ENCODE results near the gene DLGAP1. TPM values are rescaled to one million over a fixed set of nuclear protein-coding genes. Genes with fewer than 3 reads are reported as not detected.

DLGAP1 gene
- total RNA-seq, 4 donors from 2014 or later, result 0.22 to 1.5 (median 0.56) TPM

GRCh38 chr18:3648641-3649040 is 806.5 kb downstream of the DLGAP1 start:
- ATAC-seq, result no peak
- H3K27me3 ChIP-seq, result no peaks in the 10 kb centered on the region
- no peak overlapping the region for H3K27ac ChIP-seq
- TF ChIP-seq EP300 (IDR thresholded peaks at IDR 0.05) (no peak), POLR2A (IDR thresholded peaks at IDR 0.05) (no peak), CTCF (IDR thresholded peaks at IDR 0.05) (no peak), POLR2AphosphoS5 (IDR thresholded peaks at IDR 0.05) (no peak)
- WGBS, 2 donors (ENCODE audit: low coverage in 1 of 2), result 86 to 93% methylated on average over 2 of the region's 2 CpGs
- H3K4me3 ChIP-seq, result no peak overlapping the region
- peaks cover 0 to 4% (median 0%) of the 10 kb centered on the region in 3 donors for H3K4me1 ChIP-seq
- H3K9me3 ChIP-seq, result no peaks in the 10 kb centered on the region
- no peaks in the 10 kb centered on the region for H3K36me3 ChIP-seq

- no peak overlapping the region for H3K4me3 ChIP-seq
- no peaks in the 10 kb centered on the region for H3K36me3 ChIP-seq
- no peaks in the 10 kb centered on the region for H3K27me3 ChIP-seq
- no peaks in the 10 kb centered on the region for H3K9me3 ChIP-seq
- H3K4me1 ChIP-seq, result peaks cover 0 to 4% (median 0%) of the 10 kb centered on the region in 3 donors
- TF ChIP-seq CTCF (IDR thresholded peaks at IDR 0.05), result no peak
- TF ChIP-seq POLR2AphosphoS5 (IDR thresholded peaks at IDR 0.05), result no peak
- no peak for TF ChIP-seq EP300 (IDR thresholded peaks at IDR 0.05)
- TF ChIP-seq POLR2A (IDR thresholded peaks at IDR 0.05), result no peak
- 75 to 87% methylated on average over 6 of the region's 6 CpGs for WGBS, 2 donors (ENCODE audit: low coverage in 1 of 2)
- ATAC-seq, result no peak
- H3K27ac ChIP-seq, result no peak overlapping the region
These were observed 806.9 kb downstream of the DLGAP1 start for GRCh38 chr18:3648200-3648599.

- peaks cover 0 to 4% (median 0%) of the 10 kb centered on the region in 3 donors for H3K4me1 ChIP-seq
- 95 to 100% methylated on average over 2 to 4 of the region's 4 CpGs for WGBS, 2 donors (ENCODE audit: low coverage in 1 of 2)
- no peak overlapping the region for H3K4me3 ChIP-seq
- no peak for ATAC-seq
- H3K27ac ChIP-seq, result no peak overlapping the region
- TF ChIP-seq CTCF (IDR thresholded peaks at IDR 0.05) (no peak), POLR2A (IDR thresholded peaks at IDR 0.05) (no peak), EP300 (IDR thresholded peaks at IDR 0.05) (no peak), POLR2AphosphoS5 (IDR thresholded peaks at IDR 0.05) (no peak)
- H3K9me3 ChIP-seq, result no peaks in the 10 kb centered on the region
- no peaks in the 10 kb centered on the region for H3K36me3 ChIP-seq
- H3K27me3 ChIP-seq, result no peaks in the 10 kb centered on the region
These were observed 807.5 kb downstream of the DLGAP1 start for GRCh38 chr18:3647636-3648035.

GRCh38 chr18:3645384-3646156 is 809.5 kb downstream of the DLGAP1 start:
- Histone ChIP-seq H3K9me3 (no peaks in the 10 kb centered on the region), H3K27me3 (no peaks in the 10 kb centered on the region), H3K4me3 (no peak overlapping the region), H3K36me3 (no peaks in the 10 kb centered on the region), H3K4me1 (peaks cover 0 to 2% (median 0%) of the 10 kb centered on the region in 3 donors), H3K27ac (no peak overlapping the region)
- TF ChIP-seq EP300 (IDR thresholded peaks at IDR 0.05) (no peak), CTCF (IDR thresholded peaks at IDR 0.05) (no peak), POLR2AphosphoS5 (IDR thresholded peaks at IDR 0.05) (no peak), POLR2A (IDR thresholded peaks at IDR 0.05) (no peak)
- 77 to 83% methylated on average over 5 of the region's 5 CpGs for WGBS, 2 donors (ENCODE audit: low coverage in 1 of 2)
- ATAC-seq, result no peak

Data from gastroesophageal sphincter (tissue), 4 donors.